Cerebellar cortex (tissue), 1 donor: ENCODE data around the gene PPP2R1B.

Experiments
- DNase-seq: peaks from one replicate; pipeline ENCODE4 v3.0.0-alpha.2; 2015; ENCODE audit warnings: low spot score

PPP2R1B gene

GRCh38 chr11:111748035-111748804 lies 18.0 kb downstream of the PPP2R1B start:
- peak; percentile 39 for DNase-seq

GRCh38 chr11:111745719-111746504 lies 20.3 kb downstream of the PPP2R1B start:
- DNase-seq: no peak

DNA sequence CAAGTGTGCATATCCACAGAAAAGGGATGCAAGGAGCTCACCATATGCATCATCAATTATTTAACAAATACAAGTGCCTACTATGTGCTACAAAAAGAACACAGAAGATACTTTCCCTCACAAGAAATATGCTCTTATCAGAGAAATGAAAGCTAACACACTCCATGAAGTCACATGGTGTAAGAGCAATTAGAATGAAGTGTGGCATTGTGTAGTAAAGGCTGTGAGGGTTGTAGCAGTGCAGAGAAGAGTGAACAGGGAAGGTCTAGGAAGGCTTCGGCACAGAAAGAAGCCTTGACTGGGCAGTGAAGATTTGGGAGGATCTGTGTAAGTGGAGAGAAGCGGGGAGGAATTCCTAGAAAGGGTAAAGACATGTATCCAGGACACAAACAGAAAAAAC lies 22.5 kb downstream of the PPP2R1B start:
- DNase-seq: no peak

- DNase-seq: no peak
These were observed 24.4 kb downstream of the PPP2R1B start for GRCh38 chr11:111741751-111742150.

DNA sequence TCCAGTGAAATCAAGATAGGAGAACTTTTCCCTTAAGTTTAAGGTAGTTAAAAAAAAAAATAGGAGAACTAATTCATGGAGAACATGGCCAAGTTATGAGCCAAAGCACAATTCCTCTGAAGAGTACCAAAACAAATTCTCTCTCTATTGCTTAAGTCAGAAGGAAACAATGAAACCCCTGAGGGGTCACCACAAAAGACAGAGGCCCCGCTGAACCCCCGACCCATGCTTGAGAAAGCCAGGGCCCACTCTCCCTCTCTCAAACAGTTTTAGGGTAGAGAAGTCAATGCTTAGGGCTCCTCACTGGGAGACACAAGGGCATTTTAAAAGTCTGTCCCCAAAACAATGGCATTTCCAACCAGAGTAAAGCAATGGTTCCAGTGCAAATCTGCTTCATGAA lies 26.9 kb downstream of the PPP2R1B start:
- DNase-seq: no peak

GRCh38 chr11:111737444-111738210 lies 28.6 kb downstream of the PPP2R1B start:
- DNase-seq: peak; percentile 52

DNA sequence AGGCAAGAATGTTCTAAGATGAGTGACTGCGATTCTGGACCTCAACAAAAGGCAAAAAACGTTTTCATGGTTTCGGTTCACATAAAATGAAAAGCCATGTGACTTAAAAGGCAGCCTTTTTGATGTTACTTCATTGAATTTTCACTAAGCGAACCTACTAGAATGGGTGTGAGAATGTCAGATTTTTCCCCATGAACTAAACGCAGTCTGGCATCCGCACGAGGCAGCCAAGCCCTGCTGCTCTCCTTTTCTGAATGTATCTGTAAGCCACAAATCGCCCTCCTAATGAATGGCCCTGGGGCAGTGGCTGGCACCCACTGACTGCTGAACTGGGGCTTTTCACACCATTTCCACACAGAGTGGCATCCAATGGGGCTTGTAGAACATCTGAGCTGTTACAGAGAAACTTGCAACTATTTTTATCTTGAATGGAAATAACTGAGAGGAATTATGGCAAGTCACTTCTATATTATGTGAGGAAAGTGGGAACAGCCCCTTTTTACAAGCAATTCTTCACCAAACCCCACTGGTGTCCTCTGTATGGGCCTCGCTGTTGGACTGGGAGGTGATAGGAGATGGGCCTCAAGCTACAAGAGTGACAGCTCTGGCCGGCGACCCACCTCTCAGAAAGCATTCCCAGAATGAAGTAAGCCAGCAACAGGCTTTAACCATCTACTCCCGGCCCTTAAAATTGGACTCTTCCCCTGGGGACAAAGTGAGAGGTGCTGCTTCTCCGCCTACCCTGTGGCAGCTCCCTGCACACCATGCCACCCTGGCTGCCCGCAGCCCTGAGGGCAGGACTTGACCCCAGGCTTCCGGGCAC lies 29.4 kb downstream of the PPP2R1B start:
- peak; percentile 62 for DNase-seq

GRCh38 chr11:111736181-111736590 lies 30.0 kb downstream of the PPP2R1B start:
- DNase-seq: no peak

- DNase-seq: peak; percentile 94
These were observed 30.7 kb downstream of the PPP2R1B start for GRCh38 chr11:111735262-111736116.

DNA sequence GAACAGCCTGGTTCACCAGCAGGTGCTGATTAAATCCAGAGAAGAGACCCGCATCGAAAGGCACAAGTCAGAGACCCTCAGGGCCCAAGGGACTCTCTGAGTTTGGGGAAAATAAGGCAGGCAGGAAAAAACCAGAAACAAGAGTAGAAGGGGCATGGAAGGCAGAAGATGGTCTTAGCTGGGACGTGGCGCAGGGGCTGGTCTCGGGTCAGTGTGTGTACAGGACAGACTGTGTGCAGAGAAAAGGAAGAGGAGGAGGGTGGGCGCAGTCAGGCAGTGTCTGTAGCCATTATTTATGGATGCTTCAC lies 31.3 kb downstream of the PPP2R1B start:
- no peak for DNase-seq

DNA sequence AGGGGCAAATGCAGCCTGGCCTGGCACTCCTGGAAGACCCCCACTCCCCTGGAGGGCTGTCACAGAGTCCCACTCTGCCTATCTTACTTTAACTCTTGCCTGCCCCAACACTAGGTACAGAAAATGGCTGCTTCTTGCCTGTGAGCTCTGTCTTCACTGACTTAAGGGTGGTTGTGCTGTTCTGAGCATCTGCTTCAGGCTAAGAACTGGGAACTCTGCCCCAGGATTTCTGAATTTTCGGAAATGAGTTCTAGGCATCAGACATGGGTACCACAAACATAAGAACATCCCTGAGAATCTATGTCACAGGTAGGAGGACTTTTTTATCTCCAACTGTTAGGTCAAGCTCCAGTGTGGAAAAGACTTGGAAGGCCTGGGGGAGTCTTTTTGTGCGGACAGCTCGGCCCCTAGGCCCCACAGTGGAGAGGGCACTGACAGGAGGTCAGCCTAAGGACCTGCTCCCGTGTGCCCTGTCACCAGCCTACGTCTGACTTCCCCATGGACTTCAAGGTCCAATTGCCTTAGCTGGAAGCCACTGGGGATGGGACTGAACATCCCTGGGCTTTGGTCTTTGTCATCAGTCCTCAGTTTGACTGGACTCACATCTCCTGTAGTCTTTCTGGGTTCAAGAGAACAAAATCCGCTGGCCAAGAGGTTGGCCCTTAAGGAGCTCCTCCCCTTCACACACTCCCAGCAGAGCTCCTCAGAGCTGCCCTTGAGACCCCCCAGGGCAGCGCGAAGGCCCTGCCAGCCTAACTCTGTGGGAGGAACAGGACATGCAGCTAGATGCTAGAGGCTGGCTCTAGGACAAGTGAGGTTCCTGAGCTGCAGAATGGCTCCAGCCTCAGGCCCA lies 31.9 kb downstream of the PPP2R1B start:
- peak; percentile 60 for DNase-seq

DNA sequence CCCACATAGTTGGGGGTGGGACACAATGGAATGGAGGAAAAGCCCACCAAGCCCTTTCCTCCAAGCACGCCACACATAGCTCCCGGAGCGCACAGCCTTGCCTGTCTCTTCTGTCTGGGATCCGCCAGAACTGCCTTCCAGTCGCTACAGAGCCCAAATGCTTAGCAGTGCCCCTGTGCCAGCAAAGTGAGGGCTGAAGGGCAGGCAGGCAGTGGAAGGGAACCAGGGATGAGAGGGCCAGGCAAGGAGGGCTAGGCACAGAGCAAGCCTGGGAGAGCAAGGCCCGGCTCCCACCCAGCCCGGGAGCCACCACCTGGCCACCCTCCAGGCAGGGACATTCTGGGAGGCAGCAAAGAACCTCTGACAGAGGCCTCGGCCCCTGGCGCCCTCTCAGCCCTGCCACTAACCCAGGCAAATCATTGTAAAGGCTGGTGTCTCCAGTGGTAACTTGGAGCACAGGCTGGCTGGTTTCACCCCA lies 32.5 kb downstream of the PPP2R1B start:
- peak; percentile 65 for DNase-seq

GRCh38 chr11:111733016-111733415 lies 33.2 kb downstream of the PPP2R1B start:
- peak; percentile 44 for DNase-seq

GRCh38 chr11:111731821-111732220 lies 34.4 kb downstream of the PPP2R1B start:
- DNase-seq: peak; percentile 39

DNA sequence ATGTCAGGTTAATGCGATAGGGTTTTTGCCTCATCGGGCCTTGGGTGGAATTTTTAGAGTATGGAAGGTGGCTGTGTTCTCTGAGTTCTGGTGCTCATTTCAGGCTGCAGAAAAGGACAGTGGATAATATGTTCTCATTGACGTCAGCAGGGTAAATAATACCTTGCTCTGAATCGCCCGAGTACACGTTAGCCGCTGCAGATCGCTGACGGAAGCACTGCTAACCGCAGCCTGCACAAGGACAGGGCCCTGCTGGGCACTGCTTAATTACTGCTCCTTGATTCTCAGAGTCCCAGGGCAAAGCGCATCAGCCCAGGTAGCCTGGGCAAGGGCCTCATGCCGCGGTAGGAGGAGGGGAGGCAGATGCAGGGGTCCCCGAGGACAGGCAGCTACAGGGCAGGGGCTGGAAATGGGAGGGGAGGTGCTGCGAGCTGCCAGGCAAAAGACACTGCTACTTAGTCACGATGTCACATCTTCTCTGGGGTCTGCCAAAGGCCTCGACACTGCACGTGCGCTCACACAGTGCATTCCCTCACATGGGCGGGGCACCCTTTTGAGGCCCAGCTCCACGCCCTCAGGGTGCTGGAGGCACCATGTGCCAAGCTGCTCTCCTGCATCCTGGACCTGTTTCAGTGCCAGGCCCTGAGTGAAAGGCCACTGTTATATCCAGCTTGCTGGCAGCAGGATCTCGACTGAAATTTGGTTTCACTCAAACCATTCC lies 35.2 kb downstream of the PPP2R1B start:
- DNase-seq: peak; percentile 79

GRCh38 chr11:111729831-111730311 lies 36.3 kb downstream of the PPP2R1B start:
- DNase-seq: no peak

DNA sequence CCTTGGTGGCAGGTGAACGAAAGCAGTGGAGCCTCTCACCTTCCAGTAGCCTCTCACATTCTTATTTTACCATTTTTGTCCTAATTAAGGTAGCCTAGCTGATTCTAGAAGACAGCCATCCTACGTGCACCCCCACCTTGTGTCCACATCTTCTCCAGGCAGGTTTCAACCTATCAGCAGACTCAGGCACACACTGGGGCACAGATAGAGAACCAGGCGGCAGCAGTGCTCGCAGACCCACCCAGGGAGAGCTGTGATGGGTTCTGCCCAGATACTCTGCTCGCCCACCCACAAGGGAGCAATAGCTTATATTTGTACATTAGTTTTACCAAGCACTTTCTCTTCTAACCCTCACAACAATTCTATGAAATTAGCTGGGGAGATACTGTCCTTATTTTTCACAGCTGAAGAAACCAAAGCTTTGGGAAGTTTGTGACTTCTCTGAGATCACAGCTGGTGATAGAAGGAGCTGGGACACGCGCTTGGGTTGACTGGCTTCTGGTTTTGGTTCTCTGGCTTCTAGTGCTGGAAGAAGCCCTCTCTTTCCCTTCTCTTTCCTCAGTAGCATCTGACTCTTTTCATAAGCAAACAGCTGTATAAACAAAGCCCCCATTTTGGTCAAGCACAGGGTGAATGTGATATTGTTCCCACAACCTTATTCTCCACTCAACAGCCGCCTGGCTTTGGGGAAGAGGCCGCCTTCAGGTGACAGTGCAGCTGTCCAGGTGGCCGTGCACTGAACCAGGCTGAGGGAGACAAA lies 36.9 kb downstream of the PPP2R1B start:
- peak; percentile 44 for DNase-seq

- no peak for DNase-seq
These were observed 38.8 kb downstream of the PPP2R1B start for GRCh38 chr11:111727431-111727830.
